ENCODE data around the gene ERBB4.

ERBB4 gene

DNA sequence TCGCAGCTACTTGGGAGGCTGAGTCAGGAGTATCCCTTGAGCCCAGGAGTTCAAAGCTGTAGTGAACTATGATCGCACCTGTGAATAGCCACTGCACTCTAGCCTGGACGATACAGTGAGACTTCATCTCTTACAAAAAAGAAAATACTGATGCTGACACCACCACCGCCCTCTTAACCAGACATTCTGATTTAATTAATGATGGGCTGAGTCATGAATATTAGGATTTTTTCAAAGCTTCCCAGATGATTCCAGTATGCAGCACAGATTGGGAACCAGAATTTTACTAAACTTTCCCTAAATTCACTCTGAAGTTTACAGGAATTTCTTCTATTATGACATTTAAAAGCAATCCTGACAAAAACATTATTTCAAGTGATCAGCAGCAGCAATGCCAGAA lies 130.1 kb downstream of the ERBB4 start:
- no peak overlapping the region for H3K4me3 ChIP-seq (ENCODE audit: low read depth, low read length)
- no peaks in the 10 kb centered on the region for H3K36me3 ChIP-seq
- H3K27ac ChIP-seq = no peak overlapping the region
- no peaks in the 10 kb centered on the region for H3K9me3 ChIP-seq (ENCODE audit: severe bottlenecking)
- DNase-seq = no peak
- TF ChIP-seq, protein P1, sequence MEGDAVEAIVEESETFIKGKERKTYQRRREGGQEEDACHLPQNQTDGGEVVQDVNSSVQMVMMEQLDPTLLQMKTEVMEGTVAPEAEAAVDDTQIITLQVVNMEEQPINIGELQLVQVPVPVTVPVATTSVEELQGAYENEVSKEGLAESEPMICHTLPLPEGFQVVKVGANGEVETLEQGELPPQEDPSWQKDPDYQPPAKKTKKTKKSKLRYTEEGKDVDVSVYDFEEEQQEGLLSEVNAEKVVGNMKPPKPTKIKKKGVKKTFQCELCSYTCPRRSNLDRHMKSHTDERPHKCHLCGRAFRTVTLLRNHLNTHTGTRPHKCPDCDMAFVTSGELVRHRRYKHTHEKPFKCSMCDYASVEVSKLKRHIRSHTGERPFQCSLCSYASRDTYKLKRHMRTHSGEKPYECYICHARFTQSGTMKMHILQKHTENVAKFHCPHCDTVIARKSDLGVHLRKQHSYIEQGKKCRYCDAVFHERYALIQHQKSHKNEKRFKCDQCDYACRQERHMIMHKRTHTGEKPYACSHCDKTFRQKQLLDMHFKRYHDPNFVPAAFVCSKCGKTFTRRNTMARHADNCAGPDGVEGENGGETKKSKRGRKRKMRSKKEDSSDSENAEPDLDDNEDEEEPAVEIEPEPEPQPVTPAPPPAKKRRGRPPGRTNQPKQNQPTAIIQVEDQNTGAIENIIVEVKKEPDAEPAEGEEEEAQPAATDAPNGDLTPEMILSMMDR (IDR thresholded peaks at IDR 0.05; ENCODE audit: low read depth, low read length) = no peak
- H3K27me3 ChIP-seq (ENCODE audit: insufficient read depth, low read depth, severe bottlenecking) = no peaks in the 10 kb centered on the region

GRCh38 chr2:212406716-212407115 lies 131.9 kb downstream of the ERBB4 start:
- H3K9me3 ChIP-seq (ENCODE audit: severe bottlenecking) = no peaks in the 10 kb centered on the region
- H3K36me3 ChIP-seq = no peaks in the 10 kb centered on the region
- TF ChIP-seq, protein P1 (IDR thresholded peaks at IDR 0.05; ENCODE audit: low read depth, low read length) = no peak
- no peak overlapping the region for H3K27ac ChIP-seq
- no peaks in the 10 kb centered on the region for H3K27me3 ChIP-seq (ENCODE audit: insufficient read depth, low read depth, severe bottlenecking)
- no peak for DNase-seq
- no peak overlapping the region for H3K4me3 ChIP-seq (ENCODE audit: low read depth, low read length)

DNA sequence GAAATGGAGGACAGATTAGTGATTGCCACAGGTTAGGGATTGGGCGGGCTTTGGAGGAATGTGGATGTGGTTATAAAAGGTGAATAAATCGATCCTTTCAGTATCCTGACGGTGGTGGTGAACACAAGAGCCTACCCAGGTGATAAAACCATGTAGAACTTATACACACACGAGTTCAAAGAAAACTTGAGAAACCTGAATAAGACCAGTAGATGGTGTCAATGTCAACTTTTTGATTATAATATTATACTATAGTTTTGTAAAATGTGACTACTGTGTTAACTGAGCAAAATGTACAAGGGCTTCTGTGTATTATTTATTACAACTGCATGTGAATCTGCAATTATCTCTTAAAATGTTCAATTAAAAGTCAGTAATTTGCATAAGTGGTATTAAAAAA lies 136.3 kb downstream of the ERBB4 start:
- Histone ChIP-seq H3K4me3 (ENCODE audit: low read depth, low read length) (no peak overlapping the region), H3K9me3 (ENCODE audit: severe bottlenecking) (no peaks in the 10 kb centered on the region), H3K36me3 (no peaks in the 10 kb centered on the region), H3K27ac (no peak overlapping the region), H3K27me3 (ENCODE audit: insufficient read depth, low read depth, severe bottlenecking) (no peaks in the 10 kb centered on the region)
- DNase-seq = no peak
- TF ChIP-seq, protein P1 (IDR thresholded peaks at IDR 0.05; ENCODE audit: low read depth, low read length) = no peak

GRCh38 chr2:212398316-212398715 lies 140.3 kb downstream of the ERBB4 start:
- H3K27ac ChIP-seq = no peak overlapping the region
- H3K9me3 ChIP-seq (ENCODE audit: severe bottlenecking) = no peaks in the 10 kb centered on the region
- DNase-seq = no peak
- H3K27me3 ChIP-seq (ENCODE audit: insufficient read depth, low read depth, severe bottlenecking) = no peaks in the 10 kb centered on the region
- H3K4me3 ChIP-seq (ENCODE audit: low read depth, low read length) = no peak overlapping the region
- no peaks in the 10 kb centered on the region for H3K36me3 ChIP-seq
- TF ChIP-seq, protein P1 (IDR thresholded peaks at IDR 0.05; ENCODE audit: low read depth, low read length) = no peak

DNA sequence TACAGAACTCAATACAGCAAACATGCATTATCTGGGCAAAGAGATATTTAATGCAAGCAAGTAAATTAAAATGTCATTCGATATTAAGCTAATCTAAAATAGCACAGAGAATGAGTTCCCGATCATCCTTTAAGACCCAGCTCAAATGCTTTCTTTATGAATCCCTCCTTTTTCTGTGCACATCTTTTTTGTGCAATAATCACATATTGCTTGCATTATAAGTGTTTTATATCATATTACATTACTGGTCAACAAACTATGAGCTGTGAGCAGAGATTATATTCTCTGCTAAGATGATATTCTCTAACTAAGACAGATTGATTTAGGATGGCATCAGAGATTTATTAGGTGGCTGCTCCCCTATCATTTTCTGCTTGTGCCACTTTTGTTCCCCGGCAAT lies 146.1 kb downstream of the ERBB4 start:
- TF ChIP-seq, protein P1 (IDR thresholded peaks at IDR 0.05; ENCODE audit: low read depth, low read length) = no peak
- DNase-seq = no peak
- no peaks in the 10 kb centered on the region for H3K36me3 ChIP-seq
- no peaks in the 10 kb centered on the region for H3K9me3 ChIP-seq (ENCODE audit: severe bottlenecking)
- H3K27ac ChIP-seq = no peak overlapping the region
- H3K27me3 ChIP-seq (ENCODE audit: insufficient read depth, low read depth, severe bottlenecking) = no peaks in the 10 kb centered on the region
- H3K4me3 ChIP-seq (ENCODE audit: low read depth, low read length) = no peak overlapping the region

DNA sequence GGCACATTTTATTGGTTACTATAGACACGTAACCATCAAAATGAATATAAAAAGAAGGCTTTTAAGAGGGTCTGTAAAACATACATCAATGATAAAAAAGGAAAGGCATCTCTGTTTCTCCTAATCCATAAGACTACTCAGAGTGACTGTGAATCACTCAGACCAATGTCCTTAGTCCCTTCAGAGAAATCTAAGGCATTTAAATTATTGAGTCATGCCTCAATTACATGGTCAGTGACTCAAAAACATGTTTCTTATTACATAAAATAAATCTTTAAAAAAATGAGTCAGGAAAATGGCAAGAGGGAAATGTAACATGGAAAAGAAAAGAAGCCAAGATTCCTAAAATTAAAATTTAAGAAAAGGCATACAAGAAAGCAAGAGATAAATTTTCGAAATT lies 146.6 kb downstream of the ERBB4 start:
- DNase-seq = no peak
- Histone ChIP-seq H3K36me3 (no peaks in the 10 kb centered on the region), H3K27me3 (ENCODE audit: insufficient read depth, low read depth, severe bottlenecking) (no peaks in the 10 kb centered on the region), H3K9me3 (ENCODE audit: severe bottlenecking) (no peaks in the 10 kb centered on the region), H3K27ac (no peak overlapping the region), H3K4me3 (ENCODE audit: low read depth, low read length) (no peak overlapping the region)
- TF ChIP-seq, protein P1 (IDR thresholded peaks at IDR 0.05; ENCODE audit: low read depth, low read length) = no peak
